ENCODE results near the gene MPHOSPH9. TPM values are rescaled to one million over a fixed set of nuclear protein-coding genes. Genes with fewer than 3 reads are reported as not detected.

MPHOSPH9 gene
- total RNA-seq, 4 donors from 2014 or later, result 11.5 to 26.8 (median 14.7) TPM

GRCh38 chr12:123199936-123200335 is 33.0 kb downstream of the MPHOSPH9 start:
- no peak for ATAC-seq
- no peak overlapping the region for H3K27ac ChIP-seq
- H3K4me1 ChIP-seq, result no peaks in the 10 kb centered on the region
- no peaks in the 10 kb centered on the region for H3K9me3 ChIP-seq
- H3K4me3 ChIP-seq, result no peak overlapping the region
- WGBS, 2 donors (ENCODE audit: low coverage in 1 of 2), result 85 to 97% methylated on average over 2 to 3 of the region's 3 CpGs
- H3K27me3 ChIP-seq, result no peaks in the 10 kb centered on the region
- TF ChIP-seq POLR2AphosphoS5 (IDR thresholded peaks at IDR 0.05) (no peak), POLR2A (IDR thresholded peaks at IDR 0.05) (no peak), CTCF (IDR thresholded peaks at IDR 0.05) (no peak), EP300 (IDR thresholded peaks at IDR 0.05) (no peak)
- H3K36me3 ChIP-seq, result peaks cover 3 to 61% of the 10 kb centered on the region in 2 donors

- TF ChIP-seq CTCF (IDR thresholded peaks at IDR 0.05) (no peak), EP300 (IDR thresholded peaks at IDR 0.05) (no peak), POLR2AphosphoS5 (IDR thresholded peaks at IDR 0.05) (no peak), POLR2A (IDR thresholded peaks at IDR 0.05) (no peak)
- H3K27me3 ChIP-seq, result no peaks in the 10 kb centered on the region
Measured at GRCh38 chr12:123187637-123188036, 45.3 kb downstream of the MPHOSPH9 start.

GRCh38 chr12:123180171-123180570 is 52.8 kb downstream of the MPHOSPH9 start:
- TF ChIP-seq EP300 (IDR thresholded peaks at IDR 0.05) (no peak), POLR2A (IDR thresholded peaks at IDR 0.05) (no peak), CTCF (IDR thresholded peaks at IDR 0.05) (no peak)
- ATAC-seq, result no peak
- Histone ChIP-seq H3K27ac (no peak overlapping the region), H3K9me3 (no peaks in the 10 kb centered on the region), H3K4me1 (no peaks in the 10 kb centered on the region), H3K4me3 (no peak overlapping the region), H3K27me3 (no peaks in the 10 kb centered on the region), H3K36me3 (peaks cover 0 to 79% of the 10 kb centered on the region in 2 donors)
- WGBS, 2 donors (ENCODE audit: low coverage in 1 of 2), result 67 to 84% methylated on average over 1 to 4 of the region's 4 CpGs

More at GRCh38 chr12:123187637-123188036, 45.3 kb downstream of the MPHOSPH9 start:
- whole genome bisulfite sequencing, 2 donors (ENCODE audit: low coverage in 1 of 2), result 92 to 94% methylated on average over 4 to 6 of the region's 6 CpGs
- H3K4me1 ChIP-seq, result no peaks in the 10 kb centered on the region
- H3K4me3 ChIP-seq, result no peak overlapping the region
- H3K27ac ChIP-seq, result no peak overlapping the region
- peaks cover 0 to 89% of the 10 kb centered on the region in 2 donors for H3K36me3 ChIP-seq
- no peak for ATAC-seq
- H3K9me3 ChIP-seq, result no peaks in the 10 kb centered on the region

DNA sequence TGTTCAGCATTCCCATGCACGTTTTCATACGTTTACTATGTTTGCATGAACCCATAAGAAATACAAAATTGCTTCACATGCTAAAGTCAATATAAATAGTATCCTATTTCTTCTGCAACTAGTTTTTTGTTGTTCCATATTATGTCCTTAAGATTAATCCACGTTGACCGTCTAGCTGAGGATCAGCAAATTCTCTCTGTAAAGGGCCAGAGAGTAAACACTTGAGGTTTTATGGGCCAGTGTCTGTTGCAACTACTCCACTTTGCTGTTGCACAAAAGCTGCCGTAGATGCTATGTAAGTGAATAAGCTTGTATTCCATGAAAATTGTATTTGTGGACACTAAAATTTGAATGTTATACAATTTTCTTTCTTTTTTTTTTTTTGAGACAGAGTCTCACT is 61.0 kb downstream of the MPHOSPH9 start:
- no peak for ATAC-seq
- TF ChIP-seq POLR2A (IDR thresholded peaks at IDR 0.05), result no peak
- no peak for TF ChIP-seq POLR2AphosphoS5 (IDR thresholded peaks at IDR 0.05)
- TF ChIP-seq EP300 (IDR thresholded peaks at IDR 0.05), result no peak
- no peak for TF ChIP-seq CTCF (IDR thresholded peaks at IDR 0.05)
- no peak overlapping the region for H3K4me3 ChIP-seq
- no peaks in the 10 kb centered on the region for H3K27me3 ChIP-seq
- H3K9me3 ChIP-seq, result no peaks in the 10 kb centered on the region
- 65 to 72% methylated on average over 5 of the region's 5 CpGs for WGBS, 2 donors (ENCODE audit: low coverage in 1 of 2)
- H3K4me1 ChIP-seq, result no peaks in the 10 kb centered on the region
- H3K27ac ChIP-seq, result no peak overlapping the region
- H3K36me3 ChIP-seq, result peaks cover 0 to 37% of the 10 kb centered on the region in 2 donors

- 30 to 100% methylated on average over 1 to 2 of the region's 2 CpGs for WGBS, 2 donors (ENCODE audit: low coverage in 1 of 2)
- Histone ChIP-seq H3K4me3 (no peak overlapping the region), H3K4me1 (no peaks in the 10 kb centered on the region), H3K27ac (no peak overlapping the region), H3K9me3 (no peaks in the 10 kb centered on the region), H3K27me3 (no peaks in the 10 kb centered on the region), H3K36me3 (peaks cover 0 to 60% of the 10 kb centered on the region in 2 donors)
- no peak for TF ChIP-seq POLR2AphosphoS5 (IDR thresholded peaks at IDR 0.05)
- no peak for TF ChIP-seq POLR2A (IDR thresholded peaks at IDR 0.05)
- TF ChIP-seq EP300 (IDR thresholded peaks at IDR 0.05), result no peak
- no peak for TF ChIP-seq CTCF (IDR thresholded peaks at IDR 0.05)
- no peak for ATAC-seq
Measured at GRCh38 chr12:123167329-123167728, 65.6 kb downstream of the MPHOSPH9 start.

Data from gastroesophageal sphincter (tissue), 4 donors.